IMR-90 (cell line): ENCODE data around the gene INPP5D.

Experiments used
- BHLHE40 ChIP-seq: fragments of 150-350 bp; IDR thresholded peaks from 2 replicates; pipeline ENCODE4 v1.6.1; 2016; ENCODE audit warnings: mild to moderate bottlenecking, low read depth, low read length
- CEBPB ChIP-seq: IDR thresholded peaks from 2 replicates; pipeline ENCODE4 v1.6.1; 2012; ENCODE audit warnings: low read depth, low read length, improper control_type of control experiment
- CHD1 ChIP-seq: IDR thresholded peaks from 2 replicates; pipeline ENCODE4 v1.6.1; 2012; ENCODE audit warnings: low read depth, low read length, improper control_type of control experiment
- MAFK ChIP-seq: IDR thresholded peaks from 2 replicates; pipeline ENCODE4 v1.6.1; 2012; ENCODE audit warnings: low read depth, low read length, improper control_type of control experiment
- MXI1 ChIP-seq: IDR thresholded peaks from 2 replicates; pipeline ENCODE4 v1.6.1; 2012; ENCODE audit warnings: low read depth, mild to moderate bottlenecking, low read length, moderate library complexity, borderline replicate concordance
- NFE2L2 ChIP-seq: fragments of 150-350 bp; IDR thresholded peaks from 2 replicates; pipeline ENCODE4 v1.6.1; 2016; ENCODE audit warnings: low read depth, mild to moderate bottlenecking, low read length
- POLR2A ChIP-seq: IDR thresholded peaks from 2 replicates; pipeline ENCODE4 v1.6.1; 2012; ENCODE audit warnings: mild to moderate bottlenecking, low read depth, low read length
- RAD21 ChIP-seq: IDR thresholded peaks from 2 replicates; pipeline ENCODE4 v1.6.1; 2012; ENCODE audit warnings: low read length, improper control_type of control experiment
- SMC3 ChIP-seq: fragments of 150-350 bp; IDR thresholded peaks from 2 replicates; pipeline ENCODE4 v1.6.1; 2016; ENCODE audit warnings: low read depth, mild to moderate bottlenecking, antibody characterized with exemption, low read length, moderate library complexity
- TF ChIP-seq, protein P1 (sequence below): conservative IDR thresholded peaks from 2 replicates; pipeline ENCODE4 v1.5.1; 2012; ENCODE audit warnings: mild to moderate bottlenecking, low read depth, low read length, improper control_type of control experiment

DNA sequence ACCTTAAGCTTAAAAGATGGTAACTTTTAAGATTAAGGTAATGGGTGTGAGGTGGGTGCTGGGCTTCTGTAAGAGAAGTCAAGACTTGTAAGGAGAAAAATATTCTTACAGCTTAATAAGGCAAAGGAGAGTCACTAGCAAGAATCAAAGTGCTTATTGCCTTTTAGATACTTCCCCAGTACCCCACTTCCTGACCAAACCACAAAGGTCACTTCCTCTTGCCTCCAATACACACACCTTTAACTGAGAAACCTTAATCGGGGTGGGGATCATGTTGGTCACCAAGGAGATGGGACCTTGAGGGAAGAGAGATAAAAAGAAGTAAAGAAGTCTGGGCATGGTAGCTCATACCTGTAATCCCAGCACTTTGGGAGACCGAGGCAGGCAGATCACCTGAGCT is 180.8 kb downstream of the INPP5D start:
- no peak for TF ChIP-seq POLR2A
- TF ChIP-seq MAFK: no peak
- TF ChIP-seq, protein P1, sequence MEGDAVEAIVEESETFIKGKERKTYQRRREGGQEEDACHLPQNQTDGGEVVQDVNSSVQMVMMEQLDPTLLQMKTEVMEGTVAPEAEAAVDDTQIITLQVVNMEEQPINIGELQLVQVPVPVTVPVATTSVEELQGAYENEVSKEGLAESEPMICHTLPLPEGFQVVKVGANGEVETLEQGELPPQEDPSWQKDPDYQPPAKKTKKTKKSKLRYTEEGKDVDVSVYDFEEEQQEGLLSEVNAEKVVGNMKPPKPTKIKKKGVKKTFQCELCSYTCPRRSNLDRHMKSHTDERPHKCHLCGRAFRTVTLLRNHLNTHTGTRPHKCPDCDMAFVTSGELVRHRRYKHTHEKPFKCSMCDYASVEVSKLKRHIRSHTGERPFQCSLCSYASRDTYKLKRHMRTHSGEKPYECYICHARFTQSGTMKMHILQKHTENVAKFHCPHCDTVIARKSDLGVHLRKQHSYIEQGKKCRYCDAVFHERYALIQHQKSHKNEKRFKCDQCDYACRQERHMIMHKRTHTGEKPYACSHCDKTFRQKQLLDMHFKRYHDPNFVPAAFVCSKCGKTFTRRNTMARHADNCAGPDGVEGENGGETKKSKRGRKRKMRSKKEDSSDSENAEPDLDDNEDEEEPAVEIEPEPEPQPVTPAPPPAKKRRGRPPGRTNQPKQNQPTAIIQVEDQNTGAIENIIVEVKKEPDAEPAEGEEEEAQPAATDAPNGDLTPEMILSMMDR: no peak
- TF ChIP-seq RAD21: no peak
- no peak for TF ChIP-seq SMC3
- TF ChIP-seq NFE2L2: no peak
- no peak for TF ChIP-seq BHLHE40
- no peak for TF ChIP-seq MXI1
- TF ChIP-seq CHD1: no peak
- no peak for TF ChIP-seq CEBPB
